Lower leg skin (tissue), 3 donors: ENCODE measurements around the gene IGFBP1.

Source experiments
- CTCF ChIP-seq, 3 donors: fragments of 450-650 bp; IDR thresholded peaks; one replicate each; pipeline ENCODE4 v1.5.1; 2016; ENCODE audit warnings: antibody characterized with exemption in 3 of 3, mild to moderate bottlenecking in 3 of 3, moderate library complexity in 2 of 3
- POLR2A ChIP-seq, 2 donors: fragments of 450-650 bp; IDR thresholded peaks; one replicate each; pipeline ENCODE4 v1.6.1; 2016 to 2017; ENCODE audit warnings: antibody characterized with exemption in 2 of 2, mild to moderate bottlenecking in 1 of 2, moderate library complexity in 1 of 2

GRCh38 chr7:45872116-45873034 lies 15.9 kb upstream of the IGFBP1 start:
- TF ChIP-seq CTCF (IDR thresholded peaks at IDR 0.05) (no peak), POLR2A (IDR thresholded peaks at IDR 0.05) (no peak)
